NCI-H1694 (cell line): ENCODE data around the gene MAPRE2.

Experiments
- DNase-seq: peaks from one replicate; lab custom pipeline; 2025; lab: John Stamatoyannopoulos, UW

Gene MAPRE2

DNA sequence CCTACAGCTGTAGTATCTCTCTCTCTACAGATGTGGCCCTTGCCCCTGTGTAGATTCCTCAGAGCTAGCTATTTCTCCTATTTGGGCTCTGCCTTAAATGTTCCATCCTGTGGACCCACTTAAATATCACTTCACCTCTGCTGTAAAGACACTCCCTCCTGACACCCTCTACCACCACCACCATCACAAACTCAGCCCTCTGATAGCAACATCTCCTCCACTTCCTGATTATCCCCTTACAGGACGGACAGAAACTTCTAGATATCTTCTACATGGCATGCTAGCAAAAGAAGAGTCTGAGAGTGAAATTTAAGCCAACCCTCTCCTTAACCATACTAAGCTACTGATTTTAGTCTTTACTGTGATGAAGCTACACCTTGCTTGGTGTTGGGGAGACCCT lies 3.2 kb upstream of the MAPRE2 start:
- DNase-seq = no peak

DNA sequence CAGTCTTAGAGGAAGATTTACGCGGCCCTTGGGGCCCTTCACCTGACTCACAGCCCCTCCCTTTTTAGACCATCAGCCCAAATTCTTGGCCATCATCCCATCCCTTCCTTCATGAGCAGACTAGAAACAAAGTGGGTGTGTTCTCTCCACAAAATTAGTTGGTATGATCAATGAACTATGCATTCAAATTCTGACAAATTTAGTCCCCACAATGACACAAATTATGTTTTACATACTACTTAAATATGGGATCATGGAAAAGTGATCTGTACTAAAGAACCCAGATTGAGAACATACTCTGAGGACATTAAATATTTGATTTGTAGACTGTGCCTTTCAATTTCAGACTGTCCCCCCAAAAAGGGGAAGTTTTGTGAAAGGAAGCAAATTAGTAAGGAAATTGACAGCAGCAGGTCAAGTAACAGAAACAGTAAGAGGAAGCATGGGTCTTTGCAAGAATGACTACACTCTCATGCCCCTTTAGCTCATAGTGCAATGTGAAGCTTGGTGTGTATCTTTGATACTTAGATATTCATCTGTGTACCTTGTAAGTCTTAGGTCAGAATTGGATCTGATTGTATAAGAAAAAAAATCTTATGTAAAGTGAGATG lies 2.2 kb upstream of the MAPRE2 start:
- no peak for DNase-seq

DNA sequence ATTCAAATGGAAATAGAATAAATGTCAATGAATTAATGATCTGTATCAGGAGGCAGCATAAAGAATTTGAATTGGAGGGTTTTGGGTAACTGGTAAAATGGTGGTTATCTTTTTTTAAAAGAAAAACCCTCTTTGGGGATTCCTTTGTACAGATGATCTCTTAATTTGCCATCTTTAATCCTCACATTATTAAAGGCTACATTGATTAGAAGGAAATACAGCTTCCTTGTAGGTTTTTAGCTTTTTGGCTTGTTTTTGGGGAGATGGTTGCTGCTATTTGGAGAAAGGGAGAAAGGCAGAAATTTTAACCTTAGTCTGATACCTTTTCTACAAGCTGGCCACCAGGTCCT lies 600 bp upstream of the MAPRE2 start:
- no peak for DNase-seq

DNA sequence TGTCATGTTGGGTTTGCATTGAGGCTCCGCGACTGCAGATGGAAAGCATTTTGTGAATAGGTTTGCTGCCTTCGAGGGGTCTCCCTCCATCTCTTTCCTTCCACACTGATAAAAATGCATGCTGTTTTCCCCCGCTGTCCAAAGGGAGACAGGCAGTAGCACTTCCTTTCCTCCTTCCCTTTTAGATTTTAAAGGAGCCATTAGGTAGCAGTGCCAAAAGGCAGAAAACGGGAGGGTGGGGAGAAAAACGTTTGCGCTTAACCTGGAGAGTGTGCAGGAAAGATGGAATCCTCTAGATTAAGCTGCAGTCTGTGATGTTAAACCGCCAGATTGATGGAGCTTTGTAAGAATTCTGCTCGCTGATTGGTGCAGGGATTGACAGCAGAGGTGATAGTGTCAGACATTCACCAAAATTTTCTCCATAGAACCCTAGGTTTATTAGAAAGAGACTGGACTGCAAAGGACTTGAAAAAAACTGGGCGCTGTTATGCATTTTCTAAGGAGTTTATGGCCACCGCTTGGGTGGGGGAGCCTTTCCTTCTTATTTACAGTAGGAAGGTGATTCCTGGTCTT lies 688 bp downstream of the MAPRE2 start:
- DNase-seq = peak; percentile 33

DNA sequence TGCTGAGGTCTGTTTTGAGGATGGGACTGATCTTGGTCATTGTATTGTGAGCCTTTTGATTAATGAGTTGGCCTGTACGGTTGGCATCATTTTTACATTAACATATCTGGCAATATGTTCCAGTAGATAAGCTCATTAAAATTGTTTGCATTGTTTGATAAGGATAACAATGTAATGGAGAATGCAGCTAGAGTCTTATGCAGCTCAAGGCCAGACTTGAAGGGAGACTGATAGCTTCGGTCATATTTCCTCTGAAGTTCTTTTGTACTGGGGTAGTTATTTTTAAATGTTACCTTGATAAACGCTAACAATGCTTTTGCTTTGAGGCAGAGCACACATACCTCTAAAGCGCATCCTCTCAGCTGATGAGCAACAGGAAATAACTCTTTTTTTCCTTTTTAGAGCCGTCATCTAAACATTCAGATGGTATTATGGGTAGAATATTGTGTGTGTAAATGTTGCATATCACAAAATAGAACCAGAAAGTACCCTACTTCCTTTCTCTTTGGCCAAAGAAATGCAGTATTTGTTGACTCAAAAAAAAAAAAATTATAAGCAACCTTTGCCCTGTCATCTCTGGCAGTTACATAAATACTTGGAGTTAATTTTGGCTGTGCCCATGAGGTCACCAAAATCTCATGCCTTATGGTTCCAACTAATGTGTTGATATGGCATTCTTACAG lies 1.3 kb downstream of the MAPRE2 start:
- no peak for DNase-seq

DNA sequence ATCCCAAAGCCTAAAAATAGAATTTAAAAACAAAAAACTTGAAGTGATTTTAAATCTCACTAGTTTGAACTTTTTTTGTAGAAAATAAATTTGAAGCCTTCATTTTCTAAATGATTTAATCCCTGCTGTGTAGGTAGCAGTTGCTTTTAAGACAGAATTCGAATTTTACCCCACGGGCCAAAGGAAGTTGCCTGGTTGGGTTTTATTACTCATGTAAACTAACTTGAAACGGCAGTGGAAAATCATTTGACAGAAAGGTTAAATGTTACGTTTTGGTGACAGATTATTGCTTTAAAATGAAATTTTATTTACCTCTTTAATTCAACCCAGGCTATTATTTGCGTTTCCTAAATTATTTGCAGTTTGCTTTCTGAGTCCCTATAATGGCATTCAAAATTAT lies 2.0 kb downstream of the MAPRE2 start:
- DNase-seq = no peak

DNA sequence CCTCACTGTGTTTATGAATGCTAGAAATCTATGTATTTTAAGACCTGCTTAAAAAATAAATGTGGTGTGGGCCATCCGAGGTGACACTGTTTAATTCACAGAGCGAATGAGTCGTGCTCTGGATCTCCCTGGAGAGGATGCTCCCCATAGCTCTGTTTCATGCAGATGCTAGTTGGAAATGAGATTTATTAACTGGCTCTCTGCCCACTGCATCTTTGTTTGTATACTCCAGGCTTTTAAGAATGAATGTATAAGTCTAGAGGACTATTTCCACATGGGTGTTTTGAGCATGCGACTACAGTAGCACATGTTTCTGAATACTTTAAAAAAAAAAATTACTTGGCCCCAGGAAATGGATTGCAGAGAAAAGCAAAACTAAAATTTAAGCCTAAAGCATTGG lies 3.9 kb downstream of the MAPRE2 start:
- peak; percentile 31 for DNase-seq

DNA sequence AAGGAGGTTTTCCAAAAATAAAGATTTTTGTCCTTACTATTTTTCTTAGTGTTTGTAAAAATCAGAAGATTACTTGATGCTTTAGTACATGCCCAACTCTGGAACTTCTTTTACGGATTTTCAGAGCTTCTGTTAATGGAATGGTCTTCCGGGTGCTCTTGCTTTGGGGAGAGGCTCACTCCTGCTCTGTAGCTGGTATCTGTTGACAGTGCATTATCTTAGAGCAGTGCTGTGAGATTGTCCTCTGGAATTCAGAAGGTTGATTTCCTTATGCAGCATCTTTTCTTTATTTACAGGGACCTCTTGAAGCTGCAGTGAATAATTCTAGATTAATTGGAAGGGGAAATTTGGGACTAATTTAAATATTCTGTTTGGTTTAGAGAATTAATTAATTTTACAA lies 4.6 kb downstream of the MAPRE2 start:
- no peak for DNase-seq

DNA sequence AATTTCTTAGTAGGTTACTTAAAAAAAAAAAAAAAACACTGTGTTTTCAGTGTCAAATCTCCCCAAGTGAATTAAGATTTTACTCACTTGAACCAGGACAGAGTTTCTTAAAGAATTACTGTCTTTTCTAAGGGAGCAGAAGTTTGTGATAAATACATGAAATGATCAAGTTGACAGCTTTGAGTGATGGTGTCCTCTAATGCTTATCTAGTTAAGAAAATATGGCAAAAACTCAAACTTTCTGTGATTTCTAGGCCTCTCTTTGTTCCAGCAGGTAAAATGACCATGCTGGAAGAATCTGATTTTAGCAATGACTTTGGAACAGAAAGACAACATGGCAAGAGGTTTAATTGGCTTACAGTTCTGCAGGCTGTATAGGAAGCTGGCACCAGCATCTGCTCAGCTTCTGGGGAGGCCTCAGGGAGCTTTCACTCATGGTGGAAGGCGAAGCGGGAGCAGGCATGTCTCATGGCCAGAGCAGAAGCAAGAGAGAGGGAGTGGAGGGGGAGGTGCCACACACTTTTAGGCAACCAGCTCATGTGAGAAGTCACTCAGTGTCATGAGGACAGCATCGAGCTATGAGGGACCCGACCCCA lies 6.6 kb downstream of the MAPRE2 start:
- DNase-seq = no peak

DNA sequence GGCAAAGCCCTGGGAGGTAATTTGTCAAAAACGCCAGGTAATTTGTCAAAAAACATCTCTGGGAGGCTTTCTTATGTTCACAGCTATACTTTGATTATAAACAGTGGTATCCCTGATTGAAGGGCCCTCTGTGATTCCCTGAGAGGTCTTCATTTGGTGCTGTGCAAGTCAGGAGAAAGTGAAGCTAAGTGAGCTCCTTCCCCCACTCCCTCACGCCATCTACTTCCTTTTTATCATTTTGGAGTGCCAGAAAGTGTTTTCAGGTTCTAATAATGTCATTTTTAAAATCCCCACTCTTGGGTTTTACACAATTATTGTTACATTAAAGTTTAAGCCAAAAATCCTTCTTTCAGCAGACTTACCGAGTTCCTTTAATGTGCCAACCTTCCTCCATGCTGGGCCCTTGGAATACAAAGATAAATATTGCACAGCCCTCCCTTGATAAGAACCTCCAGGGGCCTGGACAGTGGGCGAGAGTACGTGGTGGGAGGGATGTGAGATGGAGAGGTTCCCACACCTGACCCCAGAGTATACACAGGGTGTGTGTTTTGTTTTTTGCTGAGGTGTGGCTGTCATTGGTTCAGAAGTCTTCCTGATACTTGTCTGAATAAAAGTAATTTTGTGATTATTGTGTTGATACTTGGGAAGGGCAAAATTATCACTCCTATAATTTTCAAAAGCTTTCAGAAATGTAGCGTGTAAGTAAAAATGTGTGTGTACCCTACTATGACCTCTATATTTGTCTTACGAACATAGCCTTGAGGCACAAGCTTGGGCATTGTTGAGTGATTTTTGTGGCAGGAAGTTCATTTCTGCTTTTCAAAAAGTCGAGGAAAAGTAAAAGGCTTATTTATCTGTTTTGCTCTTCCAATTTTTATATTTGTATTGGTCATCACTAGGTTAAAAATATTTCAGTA lies 8.2 kb downstream of the MAPRE2 start:
- DNase-seq = no peak

DNA sequence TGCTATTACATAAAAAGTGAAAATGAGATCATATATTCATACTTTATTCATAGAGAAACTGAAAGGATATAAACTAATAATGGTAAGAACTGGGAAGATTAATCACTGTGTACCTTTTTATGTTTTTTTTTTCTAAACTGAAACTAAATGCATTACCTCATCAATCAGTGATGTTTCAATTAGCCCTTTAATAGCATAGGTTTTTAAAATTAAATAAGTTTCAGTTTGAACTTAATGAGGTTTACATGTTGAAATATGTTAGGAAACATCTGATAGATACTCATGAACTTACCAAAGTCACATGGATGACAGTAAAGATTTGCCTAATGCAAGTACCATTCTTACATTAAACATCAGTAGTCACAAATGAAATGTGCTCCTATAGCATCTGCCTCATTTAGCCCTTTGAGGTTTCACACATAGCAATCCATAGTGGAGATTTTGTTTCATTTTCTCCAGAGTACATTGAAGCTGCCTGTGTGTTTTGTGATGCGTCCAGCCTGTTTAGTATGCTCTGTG lies 8.9 kb downstream of the MAPRE2 start:
- no peak for DNase-seq

DNA sequence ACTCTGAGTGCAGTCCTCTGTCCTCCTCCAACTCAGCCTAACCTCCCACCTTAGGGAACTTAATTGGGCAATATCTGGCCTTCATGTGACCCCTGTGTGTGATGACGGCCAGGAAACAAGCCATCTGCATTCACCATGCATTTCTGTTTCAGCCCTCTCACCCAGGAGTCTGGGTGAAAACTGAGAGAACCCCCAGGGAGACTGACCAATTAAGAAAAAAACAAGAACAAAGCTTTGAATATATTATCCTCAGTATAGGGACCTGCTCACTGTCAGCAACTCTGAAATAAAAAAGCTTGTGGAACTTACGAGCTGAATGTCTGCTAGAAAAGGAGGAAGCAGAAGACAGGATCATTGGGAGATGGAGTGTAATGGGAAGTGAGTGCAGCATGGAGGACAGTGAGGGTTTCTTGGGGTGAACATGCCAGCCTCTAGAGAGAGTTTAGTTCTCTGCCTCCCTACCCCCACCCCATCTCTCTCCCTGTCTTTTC lies 9.5 kb downstream of the MAPRE2 start:
- no peak for DNase-seq

DNA sequence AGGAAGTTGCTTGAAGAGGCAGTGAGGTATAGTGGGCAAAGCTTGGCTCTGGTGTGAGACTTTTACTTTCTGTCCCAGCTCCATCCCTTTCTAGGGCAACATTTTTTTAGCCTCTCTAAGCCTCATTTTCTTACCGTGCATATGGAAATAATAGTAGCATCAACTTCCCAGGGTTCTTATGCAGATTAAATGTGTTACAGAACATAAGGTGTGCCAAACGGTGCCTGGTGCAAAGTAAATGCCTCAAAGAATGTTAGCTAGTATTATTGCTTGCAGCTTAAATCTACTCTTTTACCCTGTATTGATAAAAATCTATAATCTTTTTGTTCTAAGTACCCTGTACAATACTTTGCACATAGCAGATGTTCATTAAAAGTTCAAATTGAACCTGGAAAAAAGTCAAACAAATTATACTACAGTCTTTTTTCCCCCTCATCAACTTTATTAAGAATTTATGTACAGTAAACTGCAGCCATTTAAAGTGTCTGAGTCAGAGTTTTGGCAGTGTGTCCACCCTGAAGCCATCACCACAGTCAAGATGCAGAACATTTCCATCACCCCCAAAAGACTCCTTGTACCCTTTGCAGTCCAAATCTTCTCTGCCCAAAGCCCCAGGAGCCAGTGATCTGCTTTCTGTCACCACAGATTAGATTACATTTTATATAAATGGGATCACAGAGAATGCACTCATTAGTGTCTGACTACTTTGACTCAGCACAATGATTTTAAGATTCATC lies 10.6 kb downstream of the MAPRE2 start:
- DNase-seq = no peak

DNA sequence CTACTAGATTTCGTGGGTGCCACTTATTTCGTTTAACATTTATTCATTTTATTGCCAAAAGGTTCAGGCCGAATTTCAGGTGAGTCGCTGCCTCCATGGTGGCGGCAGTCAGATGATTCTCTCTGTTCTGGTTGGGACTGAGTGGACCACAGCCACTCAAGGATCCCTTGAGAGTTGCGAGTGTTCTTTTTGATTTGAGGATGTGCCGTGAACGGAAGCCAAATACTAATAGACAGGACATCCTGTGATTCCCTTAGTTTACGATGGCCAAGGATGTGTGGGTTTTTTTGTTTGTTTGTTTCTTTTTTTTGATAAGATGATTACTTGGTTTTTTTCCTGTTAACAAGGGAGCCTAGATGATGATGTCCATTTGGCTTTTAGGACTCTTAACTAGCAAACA lies 13.2 kb downstream of the MAPRE2 start:
- no peak for DNase-seq

DNA sequence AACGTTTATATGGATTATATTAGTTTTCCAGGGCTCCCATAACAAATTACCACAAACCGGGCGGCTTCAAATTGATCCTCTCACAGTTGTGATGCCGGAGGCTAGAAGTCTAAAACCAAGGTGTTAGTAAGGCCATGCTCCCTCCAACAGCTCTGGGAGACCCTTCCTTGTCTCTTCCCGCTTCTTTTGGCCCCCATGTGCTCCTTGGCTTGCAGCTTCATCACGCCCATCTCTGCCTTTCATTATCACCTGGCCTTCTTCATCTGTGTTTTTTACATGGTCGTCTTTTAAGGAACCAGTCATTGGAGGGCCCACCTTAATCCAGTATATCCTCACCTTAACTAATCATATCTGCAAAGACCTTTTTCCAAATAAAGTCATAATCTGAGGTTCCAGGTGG lies 13.9 kb downstream of the MAPRE2 start:
- DNase-seq = no peak

DNA sequence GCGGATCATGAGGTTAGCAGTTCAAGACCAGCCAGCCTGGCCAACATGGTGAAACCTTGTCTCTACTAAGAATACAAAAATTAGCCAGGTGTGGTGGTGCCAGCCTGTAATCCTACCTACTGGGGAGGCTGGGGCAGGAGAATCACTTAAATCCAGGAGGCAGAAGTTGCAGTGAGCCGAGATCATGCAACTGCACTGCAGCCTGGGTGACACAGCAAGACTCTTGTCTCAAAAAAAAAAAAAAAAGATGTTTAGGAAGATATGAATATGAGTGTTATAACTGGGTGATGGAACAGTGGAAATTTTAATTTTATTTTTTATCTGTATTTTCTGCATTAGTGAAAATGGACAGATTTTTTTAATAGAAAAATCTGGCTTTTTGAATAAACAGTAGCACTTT lies 14.5 kb downstream of the MAPRE2 start:
- no peak for DNase-seq

DNA sequence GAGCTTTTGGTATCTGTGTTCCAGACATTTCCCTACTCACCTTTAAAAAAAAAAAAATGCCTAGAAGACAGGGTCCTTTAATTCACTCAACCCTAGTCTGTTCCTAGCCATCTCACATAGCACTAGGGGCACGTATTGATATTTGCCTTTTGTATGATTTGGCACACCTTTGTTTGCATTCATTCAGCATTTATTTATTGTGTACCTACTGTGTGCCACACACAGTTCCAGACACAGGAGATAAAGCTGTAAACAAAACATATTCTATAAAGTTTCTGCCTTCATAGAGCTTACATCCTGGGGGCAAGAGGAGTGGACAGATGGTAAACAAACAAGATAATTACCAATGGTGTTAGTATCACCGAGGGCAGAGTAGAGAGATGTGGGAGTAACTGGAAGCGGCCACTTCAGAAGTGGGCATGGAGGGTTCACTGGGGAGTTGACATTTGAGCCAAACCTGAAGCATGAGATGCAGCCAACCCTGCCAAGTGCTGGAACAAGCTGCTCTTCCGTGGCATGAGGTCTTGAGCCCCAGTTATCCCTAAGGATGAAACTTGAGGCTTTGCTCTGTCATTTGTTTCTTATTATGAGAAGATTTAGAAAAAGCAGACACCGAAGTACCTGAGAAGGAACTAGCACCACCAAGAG lies 18.2 kb downstream of the MAPRE2 start:
- DNase-seq = no peak

DNA sequence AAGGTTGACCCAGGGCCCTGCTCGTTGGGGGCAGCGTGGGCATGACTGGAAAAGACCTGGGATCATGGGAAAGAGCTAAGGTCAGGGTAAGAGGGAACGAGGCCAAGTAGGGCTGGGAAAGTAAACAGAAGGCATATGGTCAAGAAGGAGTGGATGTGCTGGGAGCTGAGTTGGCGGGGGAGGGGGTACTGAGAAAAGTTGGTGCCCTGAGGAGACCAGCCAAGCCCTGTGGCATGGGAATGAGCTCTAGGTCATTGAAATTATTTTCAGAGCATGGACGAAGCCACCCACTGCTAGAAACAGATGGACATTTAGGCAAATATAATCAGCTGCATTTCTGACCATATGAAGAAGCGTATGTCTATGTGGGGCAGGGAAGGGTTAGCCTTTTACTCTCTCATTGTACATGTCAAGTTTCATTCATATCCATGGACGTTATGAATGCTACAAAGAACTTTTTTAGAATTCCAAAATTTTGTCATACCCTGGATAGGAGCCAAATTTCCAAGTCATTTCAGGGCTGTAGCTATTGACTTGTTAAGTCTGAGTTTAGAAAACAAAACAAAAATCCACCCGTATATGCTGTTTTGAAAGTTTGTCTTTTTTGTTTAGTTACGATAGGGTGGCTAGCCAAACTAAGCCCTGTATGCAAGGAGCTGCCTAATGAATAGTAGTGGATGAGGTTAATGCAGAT lies 19.1 kb downstream of the MAPRE2 start:
- no peak for DNase-seq

DNA sequence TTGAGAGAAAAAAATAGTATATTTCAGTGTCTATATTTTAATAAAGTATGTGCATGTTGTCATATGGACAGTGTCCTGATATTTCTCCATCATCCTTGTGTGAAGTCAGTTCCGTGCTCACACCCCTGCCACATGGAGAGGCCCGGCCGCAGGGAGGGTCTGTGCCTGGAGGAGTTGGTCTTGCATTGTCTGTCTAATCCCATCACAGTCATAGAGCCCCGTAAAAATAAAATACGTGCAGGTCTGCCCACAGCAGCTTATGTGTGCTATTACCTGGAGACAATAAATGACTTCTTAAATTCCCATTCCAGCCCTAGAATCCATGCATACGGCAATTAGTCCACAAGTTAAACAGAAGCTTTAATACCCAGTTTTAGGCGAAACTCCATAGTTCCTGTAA lies 20.1 kb downstream of the MAPRE2 start:
- DNase-seq = no peak

DNA sequence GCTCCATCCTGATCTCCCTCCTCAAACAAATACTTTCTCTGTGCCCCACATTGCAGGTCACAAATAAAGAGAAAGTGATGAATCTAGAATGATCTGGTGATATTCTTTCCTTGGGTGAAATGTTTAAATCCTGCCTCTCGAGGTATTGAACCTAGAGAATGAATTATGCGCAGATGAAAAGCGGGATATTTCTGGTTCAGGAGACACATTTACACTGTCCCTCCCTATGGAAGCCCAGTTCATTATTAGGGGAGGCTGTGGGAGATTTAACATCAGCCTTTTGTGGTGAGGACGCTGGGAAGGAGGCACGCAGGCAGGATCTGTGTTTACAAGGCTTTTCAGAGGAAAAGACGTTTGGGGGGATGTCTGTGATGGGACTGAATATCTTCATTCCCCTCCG lies 20.6 kb downstream of the MAPRE2 start:
- no peak for DNase-seq
